ENCODE results near the gene PDLIM1. TPM values are rescaled to one million over a fixed set of nuclear protein-coding genes. Genes with fewer than 3 reads are reported as not detected.

Gene PDLIM1
- total RNA-seq, 1 experiment from 2014 or later = 115 TPM

- Histone ChIP-seq H3K4me1 (ENCODE audit: insufficient read depth, low read length) (peaks cover 3% of the 10 kb centered on the region; the same call in 1 of the 2 replicates), H2BK120ac (ENCODE audit: low read depth, low read length, poor library complexity, severe bottlenecking) (no peak overlapping the region), H3K23me2 (ENCODE audit: insufficient read length, low read depth, low read length, poor library complexity, severe bottlenecking) (no peaks in the 10 kb centered on the region), H2BK5ac (ENCODE audit: insufficient read length, low read length) (no peak overlapping the region), H3K27me3 (ENCODE audit: insufficient read depth, low read length) (no peaks in the 10 kb centered on the region), H4K8ac (replicated peaks; ENCODE audit: insufficient read length, low read depth, low read length) (no peak overlapping the region), H3K56ac (ENCODE audit: insufficient read length, low read depth, low read length) (no peak overlapping the region), H2BK12ac (ENCODE audit: insufficient read length, low read depth, low read length) (no peak overlapping the region), H2AFZ (ENCODE audit: low read length) (no peak overlapping the region), H2BK15ac (ENCODE audit: low read depth, low read length) (no peak overlapping the region), H2BK20ac (ENCODE audit: low read depth, low read length, poor library complexity, severe bottlenecking) (no peak overlapping the region), H4K5ac (ENCODE audit: insufficient read length, low read depth, low read length) (no peak overlapping the region), H3K14ac (ENCODE audit: insufficient read depth, low read length) (no peak overlapping the region), H3K27ac (ENCODE audit: insufficient read length, low read depth, low read length) (no peak overlapping the region), H3K79me2 (ENCODE audit: insufficient read depth, low read length) (no peaks in the 10 kb centered on the region; the same call in 1 of the 2 replicates), H3K4ac (ENCODE audit: low read depth, low read length) (no peak overlapping the region), H3K9me3 (ENCODE audit: control insufficient read depth, low read depth, low read length) (no peaks in the 10 kb centered on the region), H3T11ph (ENCODE audit: low read length) (no peak overlapping the region), H3K4me2 (ENCODE audit: insufficient read depth, insufficient read length, low read length) (no peak overlapping the region), H4K20me1 (ENCODE audit: control insufficient read depth, insufficient read depth, insufficient read length) (no peaks in the 10 kb centered on the region), H3K79me1 (ENCODE audit: insufficient read depth, low read depth, low read length, poor library complexity, severe bottlenecking) (peaks cover 4% of the 10 kb centered on the region), H4K91ac (ENCODE audit: insufficient read length, low read depth, low read length) (no peak overlapping the region), H2AK5ac (ENCODE audit: insufficient read length, low read length) (no peak overlapping the region), H3K18ac (ENCODE audit: insufficient read length, low read depth, low read length) (no peak overlapping the region), H3K23ac (ENCODE audit: insufficient read length, low read depth, low read length) (no peak overlapping the region), H3K9ac (ENCODE audit: extremely low read depth, insufficient read length, low read length) (no peak overlapping the region)
- H3K9me3 Mint-ChIP-seq = peaks cover 12 to 15% of the 10 kb centered on the region in 2 experiments
- no peak for DNase-seq
- H3K4me3 Mint-ChIP-seq = no peak overlapping the region
- peaks cover 21 to 43% (median 32%) of the 10 kb centered on the region in 3 experiments for H3K36me3 Mint-ChIP-seq (ENCODE audit: insufficient read depth in 1 of 3, low read depth in 3 of 3)
- TF ChIP-seq CTCF (conservative IDR thresholded peaks at IDR 0.05) = no peak
- peak overlapping the region in 1 of 3 experiments; percentile 12; a peak in 1 of 7 replicates for H3K27ac Mint-ChIP-seq
- peaks cover 17 to 21% of the 10 kb centered on the region in 2 experiments for H3K4me1 Mint-ChIP-seq
- WGBS (ENCODE audit: extremely low coverage, insufficient read length, low lambda C conversion rate) = no CpG with 5 or more reads among the region's 2 CpGs
- no peaks in the 10 kb centered on the region for H3K27me3 Mint-ChIP-seq (ENCODE audit: low read depth)
Observed at GRCh38 chr10:95253007-95253406, 37.8 kb downstream of the PDLIM1 start.
